ENCODE measurements around the gene TEX52. TPM values are rescaled to one million over a fixed set of nuclear protein-coding genes. Genes with fewer than 3 reads are reported as not detected.

The TEX52 gene
- total RNA-seq, 1 donor from 2014 or later, result not detected

DNA sequence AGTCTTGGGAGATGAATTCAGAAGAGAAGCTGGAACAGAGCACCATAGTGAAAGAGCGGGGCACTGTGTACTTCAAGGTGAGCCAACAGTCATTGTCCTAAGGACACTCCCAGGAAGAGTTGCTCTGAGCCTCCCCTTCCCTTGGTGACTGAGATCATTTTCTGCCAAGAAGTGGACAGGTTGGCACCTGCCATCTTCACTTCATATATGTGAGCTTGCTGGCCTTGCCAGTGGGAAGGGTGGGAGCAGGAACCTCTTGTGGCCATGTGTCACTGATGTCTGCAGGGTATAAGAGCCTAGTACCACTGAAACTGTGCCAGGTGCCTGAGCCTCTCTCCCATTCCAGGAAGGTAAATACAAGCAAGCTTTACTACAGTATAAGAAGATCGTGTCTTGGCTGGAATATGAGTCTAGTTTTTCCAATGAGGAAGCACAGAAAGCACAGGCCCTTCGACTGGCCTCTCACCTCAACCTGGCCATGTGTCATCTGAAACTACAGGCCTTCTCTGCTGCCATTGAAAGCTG, 56.7 kb downstream of the TEX52 start:
- Mint-ChIP-seq H3K27ac (no peak overlapping the region), H3K4me3 (no peak overlapping the region), H3K27me3 (ENCODE audit: insufficient read depth, low read depth) (no peaks in the 10 kb centered on the region), H3K4me1 (peaks cover 12% of the 10 kb centered on the region), H3K9me3 (no peaks in the 10 kb centered on the region), H3K36me3 (peaks cover 52% of the 10 kb centered on the region)
- Histone ChIP-seq H3K27me3 (no peaks in the 10 kb centered on the region), H3K4me1 (peaks cover 5% of the 10 kb centered on the region), H3K9ac (no peak overlapping the region), H3K9me3 (ENCODE audit: low read depth) (no peaks in the 10 kb centered on the region), H3K4me3 (no peak overlapping the region), H3F3A (ENCODE audit: low read depth) (no peaks in the 10 kb centered on the region), H3K79me2 (ENCODE audit: low read depth) (peaks cover 20% of the 10 kb centered on the region), H3K36me3 (no peaks in the 10 kb centered on the region), H3K4me2 (no peak overlapping the region), H3K27ac (no peak overlapping the region), H2AFZ (replicated peaks) (no peak overlapping the region), H4K20me1 (ENCODE audit: low read depth) (peaks cover 29% of the 10 kb centered on the region)
- no peak for TF ChIP-seq EZH2phosphoT487 (IDR thresholded peaks at IDR 0.05)
- no peak for TF ChIP-seq EZH2 (IDR thresholded peaks at IDR 0.05)
- TF ChIP-seq, protein P1, sequence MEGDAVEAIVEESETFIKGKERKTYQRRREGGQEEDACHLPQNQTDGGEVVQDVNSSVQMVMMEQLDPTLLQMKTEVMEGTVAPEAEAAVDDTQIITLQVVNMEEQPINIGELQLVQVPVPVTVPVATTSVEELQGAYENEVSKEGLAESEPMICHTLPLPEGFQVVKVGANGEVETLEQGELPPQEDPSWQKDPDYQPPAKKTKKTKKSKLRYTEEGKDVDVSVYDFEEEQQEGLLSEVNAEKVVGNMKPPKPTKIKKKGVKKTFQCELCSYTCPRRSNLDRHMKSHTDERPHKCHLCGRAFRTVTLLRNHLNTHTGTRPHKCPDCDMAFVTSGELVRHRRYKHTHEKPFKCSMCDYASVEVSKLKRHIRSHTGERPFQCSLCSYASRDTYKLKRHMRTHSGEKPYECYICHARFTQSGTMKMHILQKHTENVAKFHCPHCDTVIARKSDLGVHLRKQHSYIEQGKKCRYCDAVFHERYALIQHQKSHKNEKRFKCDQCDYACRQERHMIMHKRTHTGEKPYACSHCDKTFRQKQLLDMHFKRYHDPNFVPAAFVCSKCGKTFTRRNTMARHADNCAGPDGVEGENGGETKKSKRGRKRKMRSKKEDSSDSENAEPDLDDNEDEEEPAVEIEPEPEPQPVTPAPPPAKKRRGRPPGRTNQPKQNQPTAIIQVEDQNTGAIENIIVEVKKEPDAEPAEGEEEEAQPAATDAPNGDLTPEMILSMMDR (IDR thresholded peaks at IDR 0.05), result no peak
- DNase-seq (ENCODE audit: low spot score), result no peak

Other genes starting within 250 kb of the TEX52 start
- 45.3 and 58.6 TPM in 2 replicates for gene FKBP4, start 62.1 kb downstream of the TEX52 start, total RNA-seq (ENCODE audit: low replicate concordance)
- gene ITFG2, start 44.4 kb downstream of the TEX52 start, total RNA-seq (ENCODE audit: low replicate concordance), result 12.0 and 24.0 TPM in 2 replicates
- gene NRIP2, start 22.0 kb downstream of the TEX52 start, total RNA-seq (ENCODE audit: low replicate concordance), result 0.09 and 0.65 TPM in 2 replicates
- 38.2 and 50.9 TPM in 2 replicates for gene FOXM1, start 20.1 kb upstream of the TEX52 start, total RNA-seq (ENCODE audit: low replicate concordance)
- gene RHNO1, start 20.2 kb upstream of the TEX52 start, total RNA-seq (ENCODE audit: low replicate concordance), result 95.5 and 140 TPM in 2 replicates
- 33.4 and 33.5 TPM in 2 replicates for gene TULP3, start 33.9 kb upstream of the TEX52 start, total RNA-seq (ENCODE audit: low replicate concordance)
- 8.8 and 22.5 TPM in 2 replicates for gene TEAD4, start 102.4 kb upstream of the TEX52 start, total RNA-seq (ENCODE audit: low replicate concordance)
- 7.8 and 26.2 TPM in 2 replicates for gene TSPAN9, start 220.3 kb upstream of the TEX52 start, total RNA-seq (ENCODE audit: low replicate concordance)